ENCODE measurements around the gene ZNF174. TPM values are rescaled to one million over a fixed set of nuclear protein-coding genes. Genes with fewer than 3 reads are reported as not detected.

The ZNF174 gene
- total RNA-seq, 4 donors from 2014 or later = 8.4 to 14.9 (median 9.7) TPM

GRCh38 chr16:3443108-3444031, 42.4 kb downstream of the ZNF174 start, which contains the start of the genes NAA60 and ZNF597:
Gene NAA60 (plus strand): TSS chr16:3443680. CDS start chr16:3476228, 32,548 bp downstream.
Gene ZNF597 (minus strand): TSS chr16:3443504. CDS start chr16:3443153, 351 bp downstream.
- peak within 1 kb of the TSS; percentile 57 for H3K4me3 ChIP-seq
- no peaks in the 10 kb centered on the region for H3K9me3 ChIP-seq
- DNase-seq (ENCODE audit: low spot score in 2 of 2) = peak; percentile 84 to 90
- no peaks in the 10 kb centered on the region for H3K27me3 ChIP-seq
- H3K27ac ChIP-seq = peak within 1 kb of the TSS; percentile 56
- TF ChIP-seq EP300 (IDR thresholded peaks at IDR 0.05) (no peak), POLR2A (IDR thresholded peaks at IDR 0.05) (no peak), POLR2AphosphoS5 (IDR thresholded peaks at IDR 0.05) (no peak)
- TF ChIP-seq, protein P1, sequence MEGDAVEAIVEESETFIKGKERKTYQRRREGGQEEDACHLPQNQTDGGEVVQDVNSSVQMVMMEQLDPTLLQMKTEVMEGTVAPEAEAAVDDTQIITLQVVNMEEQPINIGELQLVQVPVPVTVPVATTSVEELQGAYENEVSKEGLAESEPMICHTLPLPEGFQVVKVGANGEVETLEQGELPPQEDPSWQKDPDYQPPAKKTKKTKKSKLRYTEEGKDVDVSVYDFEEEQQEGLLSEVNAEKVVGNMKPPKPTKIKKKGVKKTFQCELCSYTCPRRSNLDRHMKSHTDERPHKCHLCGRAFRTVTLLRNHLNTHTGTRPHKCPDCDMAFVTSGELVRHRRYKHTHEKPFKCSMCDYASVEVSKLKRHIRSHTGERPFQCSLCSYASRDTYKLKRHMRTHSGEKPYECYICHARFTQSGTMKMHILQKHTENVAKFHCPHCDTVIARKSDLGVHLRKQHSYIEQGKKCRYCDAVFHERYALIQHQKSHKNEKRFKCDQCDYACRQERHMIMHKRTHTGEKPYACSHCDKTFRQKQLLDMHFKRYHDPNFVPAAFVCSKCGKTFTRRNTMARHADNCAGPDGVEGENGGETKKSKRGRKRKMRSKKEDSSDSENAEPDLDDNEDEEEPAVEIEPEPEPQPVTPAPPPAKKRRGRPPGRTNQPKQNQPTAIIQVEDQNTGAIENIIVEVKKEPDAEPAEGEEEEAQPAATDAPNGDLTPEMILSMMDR (IDR thresholded peaks at IDR 0.05) = no peak
- peaks cover 9% of the 10 kb centered on the region for H3K4me1 ChIP-seq
- peaks cover 13% of the 10 kb centered on the region for H3K36me3 ChIP-seq
- WGBS = 50% methylated on average over 61 of the region's 61 CpGs

DNA sequence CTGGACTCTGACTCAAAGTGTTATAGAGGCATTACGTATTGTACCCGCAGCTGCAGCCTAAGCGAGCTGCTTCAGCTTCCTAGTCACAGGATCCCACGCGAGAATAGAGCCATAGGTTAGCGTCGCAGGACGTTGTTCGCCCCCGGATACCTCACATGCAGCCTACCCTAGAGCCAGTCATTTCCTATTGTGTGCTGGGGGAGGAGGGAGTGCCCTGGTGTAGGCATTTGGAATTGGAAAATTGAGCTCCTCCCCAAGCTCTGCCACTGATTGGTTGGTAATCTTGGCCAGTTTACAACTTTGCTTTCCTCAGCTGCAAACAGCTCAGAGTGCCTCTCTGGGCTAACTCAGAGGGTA, 43.0 kb downstream of the ZNF174 start:
- no peak for DNase-seq (ENCODE audit: low spot score in 2 of 2)
- H3K27me3 ChIP-seq = no peaks in the 10 kb centered on the region
- peaks cover 13% of the 10 kb centered on the region for H3K36me3 ChIP-seq
- WGBS = 59% methylated on average over 10 of the region's 10 CpGs
- H3K4me3 ChIP-seq = peak overlapping the region; percentile 57
- H3K9me3 ChIP-seq = no peaks in the 10 kb centered on the region
- peaks cover 9% of the 10 kb centered on the region for H3K4me1 ChIP-seq
- H3K27ac ChIP-seq = peak overlapping the region; percentile 56
- TF ChIP-seq, protein P1 (IDR thresholded peaks at IDR 0.05) = no peak
- TF ChIP-seq POLR2A (IDR thresholded peaks at IDR 0.05) (no peak), POLR2AphosphoS5 (IDR thresholded peaks at IDR 0.05) (peak in 1 of 3 donors; percentile 60)

DNA sequence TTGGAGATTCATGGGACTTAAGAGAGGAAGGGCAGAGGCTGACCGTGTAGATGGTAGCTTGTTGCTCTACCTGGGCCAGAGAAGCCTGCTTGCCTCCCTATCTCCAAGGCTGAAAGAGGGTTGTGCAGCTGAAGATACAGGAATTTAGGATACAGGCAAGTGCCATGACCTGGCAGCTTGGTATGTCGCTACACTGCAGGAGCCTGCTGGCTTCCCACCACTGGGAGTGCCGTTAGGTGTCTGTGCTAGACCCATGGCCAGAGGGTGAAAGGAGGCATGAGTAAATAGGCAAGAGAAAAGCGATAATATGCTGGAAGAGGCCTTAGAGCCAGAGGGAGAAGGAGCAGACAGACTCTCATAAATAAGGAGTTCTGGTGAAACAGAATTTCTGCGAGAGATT, 53.1 kb downstream of the ZNF174 start:
- no peak overlapping the region for H3K27ac ChIP-seq
- 78% methylated on average over 5 of the region's 5 CpGs for WGBS
- TF ChIP-seq POLR2A (IDR thresholded peaks at IDR 0.05) = no peak
- TF ChIP-seq, protein P1 (IDR thresholded peaks at IDR 0.05) = no peak
- no peak for TF ChIP-seq EP300 (IDR thresholded peaks at IDR 0.05)
- no peak for TF ChIP-seq POLR2AphosphoS5 (IDR thresholded peaks at IDR 0.05)
- no peak for DNase-seq (ENCODE audit: low spot score in 2 of 2)
- peaks cover 5% of the 10 kb centered on the region for H3K36me3 ChIP-seq
- H3K4me1 ChIP-seq = peaks cover 25% of the 10 kb centered on the region
- no peak overlapping the region for H3K4me3 ChIP-seq
- H3K9me3 ChIP-seq = no peaks in the 10 kb centered on the region
- H3K27me3 ChIP-seq = no peaks in the 10 kb centered on the region

DNA sequence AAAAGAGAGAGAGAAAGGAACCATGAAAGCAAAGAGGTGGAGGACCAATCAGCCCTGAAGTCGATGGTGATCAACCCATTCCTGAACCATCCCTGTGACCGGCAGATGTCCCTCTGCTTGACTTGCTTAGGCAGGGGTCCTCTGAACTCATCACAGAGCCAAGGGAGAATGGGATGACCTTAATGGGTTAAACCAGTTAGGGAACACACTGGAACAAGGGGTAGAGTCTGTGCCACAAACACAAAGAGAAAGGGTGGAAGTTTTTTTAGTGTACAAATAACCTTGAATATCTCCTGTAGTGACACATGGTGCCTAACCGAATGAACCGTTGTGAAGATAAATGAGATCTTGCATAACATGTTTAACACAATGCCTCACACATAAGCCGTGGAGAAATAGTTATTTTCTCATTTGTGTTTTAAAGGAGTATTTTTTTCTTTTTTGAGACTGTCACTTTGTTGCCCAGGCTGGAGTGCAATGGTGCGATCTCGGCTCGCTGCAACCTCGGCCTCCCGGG, 53.7 kb downstream of the ZNF174 start:
- peaks cover 31% of the 10 kb centered on the region for H3K4me1 ChIP-seq
- no peak overlapping the region for H3K4me3 ChIP-seq
- no peaks in the 10 kb centered on the region for H3K9me3 ChIP-seq
- TF ChIP-seq POLR2A (IDR thresholded peaks at IDR 0.05) (no peak), EP300 (IDR thresholded peaks at IDR 0.05) (no peak), POLR2AphosphoS5 (IDR thresholded peaks at IDR 0.05) (no peak)
- TF ChIP-seq, protein P1 (IDR thresholded peaks at IDR 0.05) = no peak
- no peak overlapping the region for H3K27ac ChIP-seq
- no peaks in the 10 kb centered on the region for H3K36me3 ChIP-seq
- no peak for DNase-seq (ENCODE audit: low spot score in 2 of 2)
- WGBS = 76% methylated on average over 10 of the region's 10 CpGs
- H3K27me3 ChIP-seq = no peaks in the 10 kb centered on the region
